Measurements from ENCODE around the gene RRAS.

The RRAS gene

GRCh38 chr19:49640113-49640898, at the start of gene RRAS:
TSS of gene RRAS (minus strand) at chr19:49640143. CDS start at chr19:49640098, 45 bp downstream.
- DNase-seq (ENCODE audit: low read depth, low spot score) = peak; percentile 100
- H3K4me3 ChIP-seq (ENCODE audit: low read depth, low read length) = peak within 1 kb of the TSS; percentile 77
- in situ Hi-C loops (cut with HindIII; ENCODE audit: low sequenced_read_pairs) = no loop called here
- TF ChIP-seq CTCF (IDR thresholded peaks at IDR 0.05; ENCODE audit: low read depth, low read length) = no peak

GRCh38 chr19:49689133-49690078, 49.5 kb upstream of the RRAS start, which contains the start of gene ADM5:
TSS of gene ADM5 (plus strand) at chr19:49689594. CDS start at chr19:49689838, 244 bp downstream.
- peak; percentile 67 for TF ChIP-seq CTCF (IDR thresholded peaks at IDR 0.05; ENCODE audit: low read depth, low read length)
- in situ Hi-C loops (cut with HindIII; ENCODE audit: low sequenced_read_pairs) = no loop called here
- DNase-seq (ENCODE audit: low read depth, low spot score) = no peak
- H3K4me3 ChIP-seq (ENCODE audit: low read depth, low read length) = peak within 1 kb of the TSS; percentile 53

- no peak for DNase-seq (ENCODE audit: low read depth, low spot score)
- in situ Hi-C loops (cut with HindIII; ENCODE audit: low sequenced_read_pairs) = no loop called here
- H3K4me3 ChIP-seq (ENCODE audit: low read depth, low read length) = no peak overlapping the region
- no peak for TF ChIP-seq CTCF (IDR thresholded peaks at IDR 0.05; ENCODE audit: low read depth, low read length)
These were observed 48.7 kb upstream of the RRAS start for GRCh38 chr19:49688531-49689132.

GRCh38 chr19:49687566-49688316, 47.8 kb upstream of the RRAS start:
- in situ Hi-C loops (cut with HindIII; ENCODE audit: low sequenced_read_pairs) = no loop called here
- H3K4me3 ChIP-seq (ENCODE audit: low read depth, low read length) = no peak overlapping the region
- no peak for TF ChIP-seq CTCF (IDR thresholded peaks at IDR 0.05; ENCODE audit: low read depth, low read length)
- no peak for DNase-seq (ENCODE audit: low read depth, low spot score)

GRCh38 chr19:49687150-49687549, 47.2 kb upstream of the RRAS start:
- DNase-seq (ENCODE audit: low read depth, low spot score) = no peak
- no peak overlapping the region for H3K4me3 ChIP-seq (ENCODE audit: low read depth, low read length)
- in situ Hi-C loops (cut with HindIII; ENCODE audit: low sequenced_read_pairs) = no loop called here
- no peak for TF ChIP-seq CTCF (IDR thresholded peaks at IDR 0.05; ENCODE audit: low read depth, low read length)

All from astrocyte of the spinal cord (primary cell).